Retina (tissue), 1 donor: Measurements from ENCODE around the gene ING2.
"Not testable (repeated sequence)": the region's sequence is repeated elsewhere in the genome, so short reads cannot be mapped to it uniquely, and the experiment has no call there.

Experiments used
- DNase-seq: peaks from one replicate; pipeline ENCODE4 v3.0.0-alpha.2; 2016

Gene ING2

DNA sequence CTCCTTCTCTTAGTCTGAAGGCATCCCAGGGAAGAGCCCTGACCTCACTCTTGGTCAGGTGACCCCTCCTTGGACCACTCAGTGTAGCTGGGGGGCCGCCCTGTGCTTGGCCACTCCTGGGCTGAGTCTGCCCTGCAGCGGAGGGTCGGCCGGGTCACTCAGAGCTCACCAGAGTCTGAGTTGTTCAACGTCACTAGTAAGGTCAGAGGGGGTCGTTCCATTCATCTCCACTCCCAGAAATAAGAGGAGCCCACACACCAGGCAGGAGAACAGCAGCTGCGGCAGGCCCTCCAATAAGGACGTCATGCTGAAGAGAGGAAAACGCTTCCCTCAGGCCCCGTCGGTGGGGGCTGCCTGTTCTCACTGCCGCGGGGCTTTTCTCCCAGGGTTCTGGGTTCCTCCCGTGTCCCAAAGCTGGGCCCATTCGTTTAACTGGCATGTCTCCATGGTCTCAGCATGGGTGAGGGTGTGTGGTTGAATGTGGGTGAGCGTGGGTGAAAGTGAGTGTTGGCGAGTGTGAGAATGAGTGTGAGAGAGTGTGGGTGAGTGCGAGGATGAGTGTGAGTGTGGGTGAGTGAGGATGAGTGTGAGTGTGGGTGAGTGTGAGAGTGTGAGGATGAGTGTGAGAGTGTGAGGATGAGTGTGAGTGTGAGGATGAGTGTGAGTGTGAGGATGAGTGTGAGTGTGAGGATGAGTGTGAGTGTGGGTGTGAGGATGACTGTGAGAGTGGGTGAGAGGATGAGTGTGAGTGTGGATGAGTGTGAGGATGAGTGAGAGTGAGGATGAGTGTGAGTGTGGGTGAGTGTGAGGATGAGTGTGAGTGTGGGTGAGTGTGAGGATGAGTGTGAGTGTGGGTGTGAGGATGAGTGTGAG, 47.7 kb downstream of the ING2 start:
- no peak for DNase-seq

- DNase-seq, result not testable (repeated sequence)
Measured at GRCh38 chr4:183553147-183553478, 48.3 kb downstream of the ING2 start.

DNA sequence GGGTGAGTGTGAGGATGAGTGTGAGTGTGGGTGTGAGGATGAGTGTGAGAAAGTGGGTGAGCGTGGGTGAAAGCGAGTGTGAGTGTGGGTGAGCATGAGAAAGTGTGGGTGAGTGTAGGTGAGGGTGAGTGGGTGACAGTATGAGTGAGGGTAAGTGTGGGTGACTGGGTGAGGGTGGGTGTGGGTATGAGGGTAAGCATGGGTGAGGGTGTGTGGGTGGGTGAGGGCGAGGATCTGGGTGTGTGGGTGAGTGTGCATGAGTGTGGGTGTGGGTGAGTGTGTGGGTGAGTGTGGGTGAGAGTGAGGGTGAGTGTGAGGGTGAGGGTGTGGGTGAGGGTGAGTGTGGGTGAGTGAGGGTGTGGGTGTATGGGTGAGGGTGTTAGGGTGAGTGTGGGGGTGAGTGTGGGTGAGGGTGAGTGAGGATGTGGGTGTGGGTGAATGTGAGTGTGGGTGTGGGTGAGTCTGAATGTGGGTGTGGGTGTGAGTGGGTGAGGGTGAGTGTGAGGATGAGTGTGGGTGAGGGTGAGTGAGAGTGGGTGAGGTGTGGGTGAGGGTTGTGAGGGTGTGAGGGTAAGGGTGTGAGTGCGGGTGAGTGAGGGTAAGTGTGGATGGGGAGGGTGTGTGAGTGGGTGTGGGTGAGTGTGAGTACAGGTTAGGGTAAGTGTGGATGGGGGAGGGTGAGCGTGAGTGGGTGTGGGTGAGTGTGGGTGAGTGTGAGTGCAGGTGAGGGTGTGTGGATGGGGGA, 48.9 kb downstream of the ING2 start:
- no peak for DNase-seq

- no peak for DNase-seq
Measured at GRCh38 chr4:183554346-183554686, 49.5 kb downstream of the ING2 start.

DNA sequence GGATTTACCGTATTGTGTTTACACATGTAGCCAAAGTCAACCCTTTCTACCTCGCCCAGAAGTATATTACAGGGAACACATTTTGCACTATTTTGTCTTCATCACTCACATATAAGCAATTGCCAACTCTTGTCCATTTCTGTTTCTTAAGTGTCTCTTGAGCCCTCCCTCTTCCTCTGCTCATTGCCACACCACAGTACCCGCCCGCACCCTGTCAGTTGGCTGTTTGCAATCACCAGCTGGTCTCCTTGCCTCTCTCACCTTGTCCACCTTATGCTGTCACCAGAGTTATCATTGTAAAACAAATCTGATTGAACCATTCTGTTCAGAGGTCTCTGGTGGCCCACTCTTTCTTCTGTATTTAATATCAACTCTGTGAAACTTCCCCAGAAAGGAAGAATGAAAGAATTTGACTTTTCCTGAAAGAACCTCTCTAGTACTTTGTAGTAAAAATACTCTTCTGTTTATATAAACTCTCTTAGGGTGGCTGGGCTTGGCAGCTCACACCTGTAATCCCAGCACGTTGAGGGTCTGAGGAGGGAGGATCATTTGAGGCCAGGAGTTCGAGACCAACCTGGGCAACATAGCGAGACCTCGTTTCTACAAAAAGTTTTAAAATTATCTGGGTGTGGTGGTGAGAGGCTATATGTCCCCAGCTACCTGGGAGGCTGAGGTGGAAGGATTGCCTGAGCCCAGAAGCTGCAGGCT, 50.2 kb downstream of the ING2 start:
- no peak for DNase-seq

DNA sequence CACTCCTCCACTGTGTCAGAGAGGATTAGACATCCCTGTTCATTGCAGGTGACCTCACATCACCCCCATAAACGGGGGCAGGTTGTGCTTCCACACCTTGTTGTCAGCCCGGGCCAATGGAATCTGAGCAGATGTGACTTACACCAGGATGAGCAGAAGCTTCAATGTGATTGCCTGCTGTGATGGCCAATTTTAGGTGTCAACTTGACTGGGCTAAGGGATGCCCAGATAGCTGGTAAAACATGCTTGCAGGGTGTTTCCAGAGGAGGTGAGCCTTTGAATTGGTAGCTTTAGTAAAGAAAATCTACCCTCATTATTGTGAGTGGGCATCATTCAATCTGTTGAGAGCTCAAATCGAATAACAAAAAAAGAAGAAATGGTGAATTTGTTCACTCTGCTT, 52.1 kb downstream of the ING2 start:
- no peak for DNase-seq

DNA sequence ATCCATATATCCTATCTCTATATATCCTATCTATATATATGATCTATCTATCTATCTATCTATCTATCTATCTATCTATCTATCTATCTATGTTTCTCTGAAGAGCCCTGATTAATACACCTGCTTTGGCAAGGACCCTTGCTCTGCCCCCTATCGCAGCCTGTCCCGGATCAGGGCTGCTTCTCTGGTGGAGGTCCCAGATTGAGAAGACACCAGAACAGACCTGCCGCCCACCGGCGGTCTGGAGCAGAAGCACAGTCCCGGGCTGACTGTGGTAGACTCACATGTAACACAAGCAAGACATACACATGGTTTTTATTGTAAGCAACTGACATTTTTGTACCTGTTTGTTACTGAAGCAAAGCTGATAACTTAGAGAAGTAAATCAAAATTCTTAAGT, 52.8 kb downstream of the ING2 start:
- DNase-seq, result no peak

DNA sequence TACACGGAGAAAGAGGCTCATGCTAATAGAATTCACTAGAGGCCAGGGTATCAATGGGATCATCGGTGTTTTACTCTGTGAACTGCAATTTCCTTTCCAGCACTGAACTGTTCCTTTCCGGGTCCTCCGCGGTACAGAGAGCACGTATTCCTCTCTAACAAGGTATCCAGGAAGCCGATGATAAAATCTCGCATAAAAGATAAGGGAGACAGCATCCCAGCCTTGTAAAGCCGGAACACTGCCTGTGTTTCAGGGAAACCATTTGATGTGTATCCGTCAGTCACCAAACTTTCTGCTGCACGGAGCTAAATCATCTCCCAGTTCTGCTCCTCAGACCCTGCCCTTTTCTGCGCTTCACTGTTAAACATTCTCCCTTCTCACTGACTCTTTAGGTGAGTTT, 54.0 kb downstream of the ING2 start:
- DNase-seq, result no peak

- no peak for DNase-seq
Measured at GRCh38 chr4:183561905-183562304, 57.0 kb downstream of the ING2 start.
